GM21786 (cell line): Measurements from ENCODE around the gene RAI1.
A peak's percentile ranks its signal among the peaks of the same experiment; 100 is the strongest.

Source experiments
- ATAC-seq: cut with Tn5 transposase; IDR thresholded peaks from one replicate; pipeline ENCODE4 v1.9.1; 2021; ENCODE audit not compliant: unreplicated experiment

RAI1 gene

GRCh38 chr17:17824783-17825614 lies 143.7 kb downstream of the RAI1 start:
- no peak for ATAC-seq

GRCh38 chr17:17826342-17826713 lies 145.1 kb downstream of the RAI1 start:
- no peak for ATAC-seq

- ATAC-seq: no peak
These were observed 145.9 kb downstream of the RAI1 start for GRCh38 chr17:17826942-17827785.

- no peak for ATAC-seq
These were observed 146.8 kb downstream of the RAI1 start for GRCh38 chr17:17827826-17828621.

GRCh38 chr17:17830269-17830567 lies 149.0 kb downstream of the RAI1 start:
- no peak for ATAC-seq

- ATAC-seq: no peak
These were observed 149.5 kb downstream of the RAI1 start for GRCh38 chr17:17830740-17831207.

GRCh38 chr17:17831208-17832031 lies 150.2 kb downstream of the RAI1 start:
- no peak for ATAC-seq

- no peak for ATAC-seq
These were observed 150.7 kb downstream of the RAI1 start for GRCh38 chr17:17832032-17832363.

GRCh38 chr17:17833658-17834357 lies 152.6 kb downstream of the RAI1 start:
- ATAC-seq: no peak

- ATAC-seq: no peak
These were observed 153.7 kb downstream of the RAI1 start for GRCh38 chr17:17834974-17835373.

- no peak for ATAC-seq
These were observed 154.4 kb downstream of the RAI1 start for GRCh38 chr17:17835415-17836249.

GRCh38 chr17:17836250-17836817 lies 155.1 kb downstream of the RAI1 start:
- ATAC-seq: peak; percentile 55

GRCh38 chr17:17836818-17837379 lies 155.6 kb downstream of the RAI1 start, which contains the start of gene SREBF1:
SREBF1 (minus strand) TSS chr17:17836986; CDS start chr17:17836817, 169 bp downstream.
- ATAC-seq: peak; percentile 16

GRCh38 chr17:17837380-17837821 lies 156.1 kb downstream of the RAI1 start:
- no peak for ATAC-seq

- no peak for ATAC-seq
These were observed 157.0 kb downstream of the RAI1 start for GRCh38 chr17:17837966-17838962.

GRCh38 chr17:17839791-17840707 lies 158.8 kb downstream of the RAI1 start:
- ATAC-seq: peak; percentile 48
